Hematopoietic multipotent progenitor cell (in vitro differentiated cells): ENCODE measurements around the gene LIG1. TPM values are rescaled to one million over a fixed set of nuclear protein-coding genes. Genes with fewer than 3 reads are reported as not detected.

ENCODE experiments used
- DNase-seq, 3 donors: peaks; one replicate each; pipeline ENCODE4 v3.0.0-alpha.2; 2011 to 2015; ENCODE audit warnings: low read depth in 2 of 3, low spot score in 2 of 3
- total RNA-seq: library from RNA; depleted of rRNA; stranded (reverse); fragments of >200 nt; gene quantifications from one replicate; pipeline ENCODE4 v1.2.3, GENCODE V29; 2012

The LIG1 gene
- total RNA-seq, 1 donor, result 42.8 TPM

DNA sequence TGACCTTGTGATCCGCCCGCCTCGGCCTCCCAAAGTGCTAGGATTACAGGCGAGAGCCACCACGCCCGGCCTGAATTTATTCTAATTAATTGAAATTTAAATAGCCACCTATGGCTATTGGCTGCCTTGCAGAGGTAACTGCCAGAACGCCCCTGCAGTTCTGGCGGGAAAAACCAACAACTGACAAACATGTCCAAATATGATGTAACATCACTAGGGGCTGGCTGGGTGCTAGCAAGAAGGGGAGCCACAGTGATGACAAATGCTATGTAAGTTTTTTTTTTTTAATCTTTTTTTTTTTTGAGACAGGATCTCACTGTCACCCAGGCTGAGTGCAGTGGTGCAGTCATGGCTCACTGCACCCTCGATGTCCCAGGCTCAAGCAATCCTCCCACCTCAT, 13.2 kb upstream of the LIG1 start:
- DNase-seq, result no peak

GRCh38 chr19:48182434-48182833, 12.3 kb upstream of the LIG1 start:
- DNase-seq, result no peak

DNA sequence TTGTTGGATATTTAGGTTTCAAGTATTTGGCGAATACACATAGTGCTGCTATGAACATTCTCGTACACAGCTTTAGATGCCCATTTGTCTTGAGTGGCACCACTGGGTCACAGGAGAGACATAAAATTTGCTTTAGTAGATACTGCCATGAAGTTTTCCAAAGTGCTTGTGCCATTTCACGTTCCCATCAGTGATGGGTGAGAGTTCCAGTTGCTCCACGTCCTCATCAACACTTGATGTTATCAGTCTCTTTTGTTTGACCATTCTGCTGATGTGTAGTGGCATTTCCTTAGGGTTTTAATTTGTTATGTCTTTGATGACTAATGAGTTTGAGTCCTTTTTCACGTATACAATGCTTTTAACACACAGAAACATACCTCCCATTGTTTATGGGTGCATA, 11.4 kb upstream of the LIG1 start:
- DNase-seq, result no peak

DNA sequence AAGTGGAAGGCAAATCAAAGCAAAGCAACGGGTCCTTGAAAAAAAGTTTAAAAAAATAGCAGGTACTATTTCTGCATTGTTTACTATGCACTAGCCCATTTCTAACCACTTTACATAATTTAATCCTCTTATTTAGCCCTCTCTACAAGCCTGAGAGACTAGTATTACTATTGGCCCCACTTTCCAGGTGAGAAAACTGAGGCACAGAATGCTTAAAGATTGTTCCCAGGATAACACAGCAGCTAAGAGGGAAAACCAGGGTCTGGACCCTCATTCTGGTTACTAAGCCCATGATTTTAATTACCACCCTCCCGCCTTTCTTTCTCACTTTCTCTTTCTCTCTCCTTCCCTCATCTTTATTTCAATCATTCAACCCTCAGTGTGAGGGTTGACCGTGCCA, 6.1 kb upstream of the LIG1 start:
- no peak for DNase-seq

GRCh38 chr19:48175578-48175977, 5.4 kb upstream of the LIG1 start:
- no peak for DNase-seq

GRCh38 chr19:48174445-48175030, 4.4 kb upstream of the LIG1 start:
- DNase-seq, result no peak

- no peak for DNase-seq
Observed at GRCh38 chr19:48171710-48172109, 1.6 kb upstream of the LIG1 start.

GRCh38 chr19:48170817-48171347, 738 bp upstream of the LIG1 start:
- DNase-seq, result no peak

DNA sequence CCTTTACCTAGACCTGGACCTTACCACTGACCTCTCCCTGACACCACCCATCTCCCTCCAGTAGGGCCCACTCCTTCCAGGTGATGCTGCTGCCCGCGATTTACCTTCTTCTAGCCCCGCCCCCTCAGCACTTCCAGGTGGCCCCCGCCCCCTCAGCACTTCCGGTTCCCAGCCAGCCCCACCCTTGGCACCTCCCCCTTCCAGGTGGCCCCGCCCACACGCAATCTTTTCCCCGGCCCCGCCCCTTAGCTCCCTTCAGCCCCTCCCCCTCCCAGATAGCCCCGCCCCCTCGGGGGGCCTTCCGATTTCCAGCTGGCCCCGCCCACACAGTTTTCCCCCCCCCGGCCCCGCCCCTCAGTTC, 586 bp downstream of the LIG1 start:
- DNase-seq, result peak in 2 of 3 donors; percentile 78 to 80

GRCh38 chr19:48168689-48169088, 1.5 kb downstream of the LIG1 start:
- no peak for DNase-seq

DNA sequence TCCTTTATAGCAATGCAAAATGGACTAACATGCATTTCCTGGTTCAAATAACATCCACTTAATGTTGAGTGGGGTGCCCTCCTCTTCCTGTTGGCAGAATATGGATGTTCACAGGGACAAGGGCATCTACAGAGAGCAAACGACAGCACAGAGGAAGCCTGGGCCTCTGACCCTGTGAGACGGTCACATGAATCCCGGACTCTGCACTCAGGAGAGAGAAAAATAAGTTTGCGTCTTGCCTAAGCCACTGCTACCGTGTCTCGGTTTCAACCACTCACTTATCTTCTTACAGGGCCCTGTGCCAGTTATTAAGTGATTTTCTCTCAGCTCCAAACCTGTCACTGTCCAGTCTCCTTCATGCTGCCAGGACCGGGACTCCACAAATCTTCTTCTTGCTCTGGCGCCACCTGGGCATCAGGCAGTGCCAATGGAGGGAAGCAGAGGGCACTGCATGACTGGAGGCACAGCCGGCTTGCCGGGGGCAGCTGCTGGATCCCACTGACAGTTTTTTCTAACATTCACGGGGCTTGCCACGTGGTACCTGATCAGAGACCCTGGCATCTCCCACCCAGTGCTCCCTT, 11.8 kb downstream of the LIG1 start:
- no peak for DNase-seq

DNA sequence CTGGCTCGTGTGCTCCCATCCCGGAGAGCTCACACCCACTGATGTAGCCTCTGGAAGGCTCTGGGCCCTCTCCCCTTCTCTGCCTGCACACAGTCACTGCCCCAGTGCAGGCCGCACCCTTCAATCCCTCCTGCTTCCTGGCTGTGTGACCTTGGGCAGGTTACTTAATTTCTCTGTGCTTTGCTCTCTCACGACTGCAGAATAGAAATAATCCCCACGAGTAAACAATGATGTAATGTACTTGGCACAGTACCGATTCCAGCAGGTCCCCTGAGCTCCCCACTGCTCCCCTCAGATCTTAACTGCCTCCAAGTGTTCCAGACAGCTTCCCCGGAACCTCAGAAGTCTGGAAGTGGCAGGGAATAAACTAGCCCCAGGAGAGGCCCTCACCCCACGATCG, 16.1 kb downstream of the LIG1 start:
- DNase-seq, result no peak

DNA sequence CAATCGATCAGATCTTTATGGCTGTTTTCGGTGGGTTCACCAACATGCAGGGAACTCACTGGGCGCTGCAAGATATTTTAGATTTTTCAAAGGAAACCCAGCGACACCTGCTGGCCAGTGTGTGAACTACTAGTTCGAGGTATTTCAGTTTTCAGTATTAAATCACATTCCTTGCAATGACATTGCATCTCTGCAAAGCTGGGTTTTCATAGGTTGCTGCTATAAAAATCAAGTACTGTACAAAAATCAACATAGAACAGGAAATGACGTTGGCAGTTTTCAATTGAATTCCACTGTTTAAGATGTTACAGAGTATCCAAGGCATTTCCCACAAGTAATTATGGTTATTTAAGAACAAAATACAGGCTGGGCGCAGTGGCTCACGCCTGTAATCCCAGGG, 17.6 kb downstream of the LIG1 start:
- DNase-seq, result peak; percentile 36 to 77 (median 70)

DNA sequence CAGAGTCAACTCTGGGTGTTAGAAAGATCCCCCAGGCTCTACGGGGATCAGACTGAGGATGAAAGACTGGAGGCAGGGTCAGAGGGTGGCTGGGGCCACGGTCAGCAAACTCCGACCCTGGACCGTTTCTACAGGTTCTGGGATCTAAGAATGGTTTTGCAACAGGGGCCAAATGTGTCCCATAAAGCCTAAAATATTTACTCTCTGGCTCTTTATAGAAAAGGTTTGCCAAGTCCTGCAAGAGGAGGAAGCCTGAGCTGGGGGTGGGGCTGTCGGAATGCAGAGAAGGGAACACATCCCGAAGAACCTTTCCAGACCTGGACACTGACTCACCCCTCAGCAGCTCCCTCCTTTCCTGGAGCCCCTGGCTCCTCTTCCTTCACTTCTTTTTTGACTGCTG, 20.7 kb downstream of the LIG1 start:
- DNase-seq, result no peak

GRCh38 chr19:48148576-48148975, 21.6 kb downstream of the LIG1 start:
- DNase-seq, result no peak

GRCh38 chr19:48147597-48148175, 22.5 kb downstream of the LIG1 start:
- DNase-seq, result no peak

DNA sequence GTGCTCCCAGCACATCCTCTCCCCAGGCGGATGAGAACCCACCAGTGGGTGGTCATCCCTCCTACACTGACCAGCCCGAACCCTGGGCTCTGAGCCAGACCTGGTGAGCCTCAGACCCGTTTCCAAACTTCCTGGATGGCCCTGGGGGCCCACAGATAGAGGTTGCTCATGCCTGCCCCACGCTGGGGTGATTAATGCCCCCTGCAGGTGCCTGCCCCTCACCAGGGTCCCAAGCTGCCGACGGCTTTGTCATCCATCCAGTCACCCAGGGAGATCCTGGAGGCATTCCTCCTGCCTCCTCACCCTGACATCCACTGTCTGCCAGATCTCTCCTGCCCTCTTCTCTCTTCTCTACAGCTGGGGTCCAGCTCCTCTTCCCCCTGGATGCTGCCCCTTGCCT, 31.1 kb downstream of the LIG1 start:
- no peak for DNase-seq

DNA sequence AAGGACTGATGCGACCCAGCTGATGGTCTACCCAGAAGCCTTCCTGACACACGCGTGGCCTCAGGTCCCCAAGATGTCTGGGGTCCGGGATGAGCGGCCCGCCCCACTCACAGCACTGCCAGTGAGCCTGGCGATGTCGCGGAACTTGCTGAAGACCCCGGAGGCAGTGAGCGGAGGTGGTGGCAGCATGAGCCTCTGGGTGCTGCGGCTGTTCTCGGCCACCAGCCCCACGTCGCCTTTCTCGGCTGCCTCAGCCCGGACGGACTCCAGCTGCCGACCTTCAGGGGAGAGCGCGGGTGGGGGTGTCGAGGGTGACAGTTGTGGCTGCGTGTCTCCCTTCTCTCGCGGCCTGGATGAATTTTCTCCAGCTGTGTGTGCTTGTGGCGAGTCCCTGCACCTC, 32.7 kb downstream of the LIG1 start:
- no peak for DNase-seq

GRCh38 chr19:48136547-48136946, 33.6 kb downstream of the LIG1 start:
- no peak for DNase-seq

GRCh38 chr19:48135411-48135810, 34.7 kb downstream of the LIG1 start:
- DNase-seq, result no peak

DNA sequence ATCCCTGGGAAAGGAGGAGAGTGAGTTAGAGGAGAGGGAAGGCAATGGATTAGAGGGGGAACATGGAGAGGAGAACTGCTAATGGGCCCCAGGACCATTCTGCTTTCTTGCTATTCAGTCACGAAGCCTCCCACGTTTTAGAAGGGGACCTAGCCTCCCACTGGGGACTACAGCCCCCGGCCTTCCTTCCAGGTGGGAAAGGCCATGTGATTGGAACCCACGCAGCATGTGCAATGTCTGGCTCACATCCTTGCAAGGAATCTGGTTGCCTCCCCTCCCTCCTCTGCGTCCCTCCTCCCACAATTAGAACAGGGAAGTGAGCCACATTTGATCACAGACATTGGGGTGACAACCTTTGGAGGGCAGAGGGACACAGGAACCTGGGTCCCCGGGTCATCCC, 37.0 kb downstream of the LIG1 start:
- DNase-seq, result no peak

GRCh38 chr19:48127561-48127960, 42.6 kb downstream of the LIG1 start:
- no peak for DNase-seq
